Ishikawa (cell line): ENCODE data around the gene TNRC6B.

Source experiments
- CEBPB ChIP-seq: IDR thresholded peaks from 2 replicates; pipeline ENCODE4 v1.6.1; 2012
- CREB1 ChIP-seq: IDR thresholded peaks from 2 replicates; pipeline ENCODE4 v1.6.1; 2012; ENCODE audit warnings: low read depth
- EGR1 ChIP-seq: IDR thresholded peaks from 2 replicates; pipeline ENCODE4 v1.6.1; 2012
- EP300 ChIP-seq: IDR thresholded peaks from 2 replicates; pipeline ENCODE4 v1.6.1; 2012; ENCODE audit warnings: borderline replicate concordance
- FOXM1 ChIP-seq: IDR thresholded peaks from 2 replicates; pipeline ENCODE4 v1.6.1; 2012; ENCODE audit warnings: low read depth, borderline replicate concordance
- NFIC ChIP-seq: IDR thresholded peaks from 2 replicates; pipeline ENCODE4 v1.6.1; 2012
- RAD21 ChIP-seq: IDR thresholded peaks from 2 replicates; pipeline ENCODE4 v1.6.1; 2012; ENCODE audit warnings: low read depth
- TAF1 ChIP-seq: IDR thresholded peaks from 2 replicates; pipeline ENCODE4 v1.6.1; 2012; ENCODE audit warnings: low read depth, mild to moderate bottlenecking
- TCF12 ChIP-seq: IDR thresholded peaks from 2 replicates; pipeline ENCODE4 v1.6.1; 2012; ENCODE audit warnings: low read depth
- TEAD4 ChIP-seq: IDR thresholded peaks from 2 replicates; pipeline ENCODE4 v1.6.1; 2012
- YY1 ChIP-seq: IDR thresholded peaks from 2 replicates; pipeline ENCODE4 v1.6.1; 2012; ENCODE audit warnings: low read depth
- ZBTB7A ChIP-seq: IDR thresholded peaks from 2 replicates; pipeline ENCODE4 v1.6.1; 2012; ENCODE audit warnings: low read depth
- TF ChIP-seq, protein P1 (sequence below): IDR thresholded peaks from 2 replicates; pipeline ENCODE4 v1.6.1; 2012
- TF ChIP-seq, protein P2 (sequence below): IDR thresholded peaks from 2 replicates; pipeline ENCODE4 v1.6.1; 2012; ENCODE audit warnings: low read depth, mild to moderate bottlenecking
- TF ChIP-seq, protein P3 (sequence below): IDR thresholded peaks from 2 replicates; pipeline ENCODE4 v1.6.1; 2012

The TNRC6B gene

DNA sequence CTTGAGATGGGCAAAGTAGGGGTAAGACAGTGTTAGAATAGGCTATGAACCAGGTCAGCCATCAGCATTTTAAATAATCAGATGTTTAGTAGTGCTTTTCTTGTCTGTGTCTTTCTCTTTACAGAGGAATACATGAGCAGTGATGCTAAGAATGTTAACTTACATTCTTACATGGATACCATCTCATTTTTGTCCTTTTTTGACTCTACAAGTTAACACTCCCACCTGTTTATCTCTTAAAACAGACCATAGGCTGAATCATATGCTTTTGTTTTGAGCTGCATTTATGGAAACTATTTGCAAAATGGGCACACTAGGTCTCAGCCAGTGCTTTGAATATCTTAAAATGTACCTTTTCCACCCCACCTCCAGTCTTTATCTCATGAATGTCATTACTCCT lies 143.0 kb downstream of the TNRC6B start:
- TF ChIP-seq RAD21 (no peak), NFIC (no peak), TEAD4 (no peak), CREB1 (no peak), TCF12 (no peak), EGR1 (no peak), YY1 (no peak), FOXM1 (no peak), CEBPB (no peak), ZBTB7A (no peak)
- TF ChIP-seq, protein P1, sequence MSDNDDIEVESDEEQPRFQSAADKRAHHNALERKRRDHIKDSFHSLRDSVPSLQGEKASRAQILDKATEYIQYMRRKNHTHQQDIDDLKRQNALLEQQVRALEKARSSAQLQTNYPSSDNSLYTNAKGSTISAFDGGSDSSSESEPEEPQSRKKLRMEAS: no peak
- TF ChIP-seq, protein P2, sequence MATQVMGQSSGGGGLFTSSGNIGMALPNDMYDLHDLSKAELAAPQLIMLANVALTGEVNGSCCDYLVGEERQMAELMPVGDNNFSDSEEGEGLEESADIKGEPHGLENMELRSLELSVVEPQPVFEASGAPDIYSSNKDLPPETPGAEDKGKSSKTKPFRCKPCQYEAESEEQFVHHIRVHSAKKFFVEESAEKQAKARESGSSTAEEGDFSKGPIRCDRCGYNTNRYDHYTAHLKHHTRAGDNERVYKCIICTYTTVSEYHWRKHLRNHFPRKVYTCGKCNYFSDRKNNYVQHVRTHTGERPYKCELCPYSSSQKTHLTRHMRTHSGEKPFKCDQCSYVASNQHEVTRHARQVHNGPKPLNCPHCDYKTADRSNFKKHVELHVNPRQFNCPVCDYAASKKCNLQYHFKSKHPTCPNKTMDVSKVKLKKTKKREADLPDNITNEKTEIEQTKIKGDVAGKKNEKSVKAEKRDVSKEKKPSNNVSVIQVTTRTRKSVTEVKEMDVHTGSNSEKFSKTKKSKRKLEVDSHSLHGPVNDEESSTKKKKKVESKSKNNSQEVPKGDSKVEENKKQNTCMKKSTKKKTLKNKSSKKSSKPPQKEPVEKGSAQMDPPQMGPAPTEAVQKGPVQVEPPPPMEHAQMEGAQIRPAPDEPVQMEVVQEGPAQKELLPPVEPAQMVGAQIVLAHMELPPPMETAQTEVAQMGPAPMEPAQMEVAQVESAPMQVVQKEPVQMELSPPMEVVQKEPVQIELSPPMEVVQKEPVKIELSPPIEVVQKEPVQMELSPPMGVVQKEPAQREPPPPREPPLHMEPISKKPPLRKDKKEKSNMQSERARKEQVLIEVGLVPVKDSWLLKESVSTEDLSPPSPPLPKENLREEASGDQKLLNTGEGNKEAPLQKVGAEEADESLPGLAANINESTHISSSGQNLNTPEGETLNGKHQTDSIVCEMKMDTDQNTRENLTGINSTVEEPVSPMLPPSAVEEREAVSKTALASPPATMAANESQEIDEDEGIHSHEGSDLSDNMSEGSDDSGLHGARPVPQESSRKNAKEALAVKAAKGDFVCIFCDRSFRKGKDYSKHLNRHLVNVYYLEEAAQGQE: no peak

DNA sequence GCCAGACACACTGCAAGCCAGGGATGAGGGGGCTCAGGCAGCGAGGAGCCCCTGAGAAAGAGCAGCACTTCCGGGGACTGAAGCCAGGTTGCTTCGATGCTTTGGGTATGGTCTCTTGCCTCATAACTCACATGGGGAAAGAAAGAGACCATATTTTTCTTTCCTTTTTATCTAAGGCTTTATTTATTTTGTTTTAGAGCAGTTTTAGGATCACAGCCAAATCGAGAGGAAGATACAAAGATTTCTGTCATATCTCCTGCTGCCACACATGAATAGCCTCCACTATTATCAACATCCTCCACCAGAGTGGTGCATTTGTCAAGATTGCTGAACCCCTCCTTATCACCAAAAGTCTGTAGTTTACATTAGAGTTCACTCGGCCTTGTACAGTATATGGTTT lies 144.3 kb downstream of the TNRC6B start:
- TF ChIP-seq, protein P1: no peak
- TF ChIP-seq, protein P2: no peak
- TF ChIP-seq CREB1 (no peak), NFIC (no peak), YY1 (no peak), CEBPB (no peak)

DNA sequence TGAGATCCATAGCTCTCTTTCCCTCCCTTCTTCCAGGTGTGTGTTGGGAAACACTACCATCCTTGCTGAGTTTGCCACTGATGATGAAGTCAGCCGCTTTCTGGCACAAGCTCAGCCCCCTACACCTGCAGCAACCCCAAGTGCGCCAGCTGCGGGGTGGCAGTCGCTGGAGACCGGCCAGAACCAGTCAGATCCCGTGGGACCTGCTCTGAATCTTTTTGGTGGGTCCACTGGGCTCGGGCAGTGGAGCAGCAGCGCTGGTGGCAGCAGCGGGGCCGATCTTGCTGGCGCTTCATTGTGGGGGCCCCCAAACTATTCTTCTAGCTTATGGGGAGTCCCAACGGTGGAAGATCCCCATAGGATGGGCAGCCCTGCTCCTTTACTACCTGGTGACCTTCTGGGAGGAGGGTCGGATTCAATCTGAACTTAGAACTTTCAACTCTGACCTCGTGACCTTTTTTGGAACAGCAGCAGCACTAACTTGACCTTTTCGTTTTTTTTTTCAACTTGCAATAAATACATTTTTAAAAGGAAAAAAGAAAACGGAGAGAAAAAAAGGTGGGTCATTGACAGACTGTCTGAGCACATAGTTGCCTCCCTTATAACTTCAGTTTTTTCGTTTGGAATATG lies 145.2 kb downstream of the TNRC6B start:
- TF ChIP-seq, protein P1: no peak
- TF ChIP-seq, protein P3, sequence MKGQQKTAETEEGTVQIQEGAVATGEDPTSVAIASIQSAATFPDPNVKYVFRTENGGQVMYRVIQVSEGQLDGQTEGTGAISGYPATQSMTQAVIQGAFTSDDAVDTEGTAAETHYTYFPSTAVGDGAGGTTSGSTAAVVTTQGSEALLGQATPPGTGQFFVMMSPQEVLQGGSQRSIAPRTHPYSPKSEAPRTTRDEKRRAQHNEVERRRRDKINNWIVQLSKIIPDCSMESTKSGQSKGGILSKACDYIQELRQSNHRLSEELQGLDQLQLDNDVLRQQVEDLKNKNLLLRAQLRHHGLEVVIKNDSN: no peak
- TF ChIP-seq EGR1: no peak
- no peak for TF ChIP-seq RAD21
- no peak for TF ChIP-seq YY1
- no peak for TF ChIP-seq TAF1
- TF ChIP-seq FOXM1: no peak
- TF ChIP-seq CREB1: no peak
- no peak for TF ChIP-seq ZBTB7A
- TF ChIP-seq TCF12: no peak
- TF ChIP-seq NFIC: no peak
- TF ChIP-seq EP300: no peak
- TF ChIP-seq, protein P2: no peak
- no peak for TF ChIP-seq TEAD4
- TF ChIP-seq CEBPB: no peak

DNA sequence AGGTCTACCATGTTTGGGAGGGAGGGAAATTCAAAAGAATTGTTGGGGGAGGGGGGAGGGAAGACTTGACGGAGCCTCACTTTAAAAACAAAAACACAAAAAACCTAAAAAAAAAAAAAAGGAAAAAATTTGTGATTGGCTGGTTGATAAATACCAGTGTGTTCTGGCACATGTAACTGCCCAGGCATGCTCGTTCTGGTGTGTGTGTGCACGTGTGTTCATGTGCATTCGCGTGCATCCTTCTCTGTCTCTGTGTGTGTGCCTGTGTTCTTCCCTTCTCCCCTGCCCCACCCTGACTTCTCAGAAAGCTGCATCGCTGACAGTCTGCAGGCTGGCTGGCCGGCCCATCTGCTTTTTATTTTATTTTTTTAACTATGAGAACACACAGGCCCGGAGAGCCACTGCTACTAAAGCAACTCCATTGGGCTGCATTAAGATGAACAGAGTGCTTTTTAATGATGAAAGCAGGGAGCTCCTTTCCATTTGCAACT lies 146.0 kb downstream of the TNRC6B start:
- TF ChIP-seq CREB1 (no peak), NFIC (no peak), ZBTB7A (no peak), RAD21 (no peak), TAF1 (no peak), EP300 (no peak), EGR1 (no peak), FOXM1 (no peak), CEBPB (no peak), TEAD4 (no peak)
- TF ChIP-seq, protein P1: no peak
- TF ChIP-seq, protein P2: no peak
